Activated naive CD4-positive, alpha-beta T cell treated with anti-CD3 and anti-CD28 coated beads for 36 hours (primary cell): Measurements from ENCODE around the gene CDK2AP2. TPM values are rescaled to one million over a fixed set of nuclear protein-coding genes. Genes with fewer than 3 reads are reported as not detected.
"Not testable (repeated sequence)": the region's sequence is repeated elsewhere in the genome, so short reads cannot be mapped to it uniquely, and the experiment has no call there.

Experiments
- CTCF ChIA-PET: fragments of 350-600 bp; sonication (Branson Sonifier 250); formaldehyde crosslinking; loops from one replicate; lab custom pipeline; 2021; ENCODE audit warnings: antibody characterized with exemption; lab: Charles Lee
- DNase-seq: peaks from one replicate; pipeline ENCODE4 v3.0.0-alpha.2; 2020
- H3K27ac Mint-ChIP-seq: one replicate; pipeline ENCODE4 v1.8.0; 2021; ENCODE audit warnings: mild to moderate bottlenecking, mixed read lengths
- H3K27me3 Mint-ChIP-seq: one replicate; pipeline ENCODE4 v1.8.0; 2021; ENCODE audit warnings: low read depth, mixed read lengths
- H3K36me3 Mint-ChIP-seq: one replicate; pipeline ENCODE4 v1.8.0; 2021; ENCODE audit warnings: low read depth, mixed read lengths
- H3K4me1 Mint-ChIP-seq: one replicate; pipeline ENCODE4 v1.8.0; 2021; ENCODE audit warnings: low read depth, mixed read lengths
- H3K4me3 Mint-ChIP-seq: one replicate; pipeline ENCODE4 v1.8.0; 2021; ENCODE audit warnings: mild to moderate bottlenecking, moderate library complexity, mixed read lengths
- H3K9me3 Mint-ChIP-seq: one replicate; pipeline ENCODE4 v1.8.0; 2021; ENCODE audit warnings: mixed read lengths
- intact Hi-C: fragments of 100-400 bp; cut with micrococcal nuclease; formaldehyde crosslinking; loops from one replicate; pipeline ENCODE4 v1.15.1; 2023
- total RNA-seq, 2 experiments: library from RNA; stranded (reverse); gene quantifications; one replicate each; pipeline ENCODE4 v1.2.3, GENCODE V29; 2021

CDK2AP2 gene
- total RNA-seq, 2 experiments from 2014 or later, result 53.7 to 55.1 TPM

- H3K36me3 Mint-ChIP-seq, DNase-seq, H3K4me1 Mint-ChIP-seq, H3K4me3 Mint-ChIP-seq, intact Hi-C loops, CTCF ChIA-PET, H3K9me3 Mint-ChIP-seq, H3K27ac Mint-ChIP-seq, H3K27me3 Mint-ChIP-seq: not testable (repeated sequence)
Measured at GRCh38 chr11:67477344-67478050, 30.5 kb downstream of the CDK2AP2 start.

- H3K36me3 Mint-ChIP-seq, CTCF ChIA-PET, intact Hi-C loops, H3K9me3 Mint-ChIP-seq, H3K4me1 Mint-ChIP-seq, DNase-seq, H3K27me3 Mint-ChIP-seq, H3K27ac Mint-ChIP-seq, H3K4me3 Mint-ChIP-seq: not testable (repeated sequence)
Measured at GRCh38 chr11:67476692-67477091, 31.3 kb downstream of the CDK2AP2 start.

GRCh38 chr11:67472882-67473281 lies 35.1 kb downstream of the CDK2AP2 start:
- no peak overlapping the region for H3K27ac Mint-ChIP-seq
- H3K27me3 Mint-ChIP-seq, result no peaks in the 10 kb centered on the region
- no peak for DNase-seq
- CTCF ChIA-PET, result no interaction called here
- H3K4me3 Mint-ChIP-seq, result no peak overlapping the region
- H3K9me3 Mint-ChIP-seq, result no peaks in the 10 kb centered on the region
- H3K36me3 Mint-ChIP-seq, result no peaks in the 10 kb centered on the region
- intact Hi-C loops, result no loop called here
- H3K4me1 Mint-ChIP-seq, result peaks cover 11% of the 10 kb centered on the region

- Mint-ChIP-seq H3K4me3 (peak overlapping the region; percentile 75), H3K27me3 (no peaks in the 10 kb centered on the region), H3K4me1 (peaks cover 28% of the 10 kb centered on the region), H3K9me3 (no peaks in the 10 kb centered on the region), H3K36me3 (peaks cover 2% of the 10 kb centered on the region), H3K27ac (peak overlapping the region; percentile 86)
- CTCF ChIA-PET, result interaction anchor here (0.9 to 1.8 kb wide), 2 partner anchors 14 to 66 kb away, joined by 3 to 6 read pairs; no protein-coding TSS in a partner anchor
- intact Hi-C loops, result no loop called here
- no peak for DNase-seq
Measured at GRCh38 chr11:67470337-67471002, 37.5 kb downstream of the CDK2AP2 start.

- Mint-ChIP-seq H3K27me3 (no peaks in the 10 kb centered on the region), H3K4me3 (peak overlapping the region; percentile 75), H3K9me3 (no peaks in the 10 kb centered on the region), H3K27ac (peak overlapping the region; percentile 86), H3K4me1 (peaks cover 32% of the 10 kb centered on the region), H3K36me3 (peaks cover 5% of the 10 kb centered on the region)
- no peak for DNase-seq
- intact Hi-C loops, result loop anchor here (1.0 to 2.0 kb wide), 8 partner anchors 14 to 78 kb away; partner anchors contain the start of genes AIP, RAD9A and RPS6KB2
- CTCF ChIA-PET, result interaction anchor here (0.7 to 2.1 kb wide), 4 partner anchors 36 to 113 kb away, joined by 3 to 6 read pairs (median 4); partner anchors contain the start of genes PITPNM1 and RAD9A
Measured at GRCh38 chr11:67469508-67469811, 38.5 kb downstream of the CDK2AP2 start.

- intact Hi-C loops, result loop anchor here (1.0 to 2.0 kb wide), 8 partner anchors 14 to 78 kb away; partner anchors contain the start of genes AIP, RAD9A and RPS6KB2
- Mint-ChIP-seq H3K36me3 (peaks cover 5% of the 10 kb centered on the region), H3K9me3 (no peaks in the 10 kb centered on the region)
Measured at GRCh38 chr11:67468759-67469507, 39.0 kb downstream of the CDK2AP2 start, which contains the start of gene TMEM134. Gene TMEM134 (minus strand): TSS chr11:67469251. CDS start chr11:67469192, 59 bp downstream.

GRCh38 chr11:67468456-67468758 lies 39.6 kb downstream of the CDK2AP2 start:
- Mint-ChIP-seq H3K9me3 (no peaks in the 10 kb centered on the region), H3K27me3 (no peaks in the 10 kb centered on the region)
- DNase-seq, result peak; percentile 45

More at GRCh38 chr11:67468759-67469507, 39.0 kb downstream of the CDK2AP2 start, which contains the start of gene TMEM134:
- DNase-seq, result peak; percentile 92
- peaks cover 33% of the 10 kb centered on the region for H3K4me1 Mint-ChIP-seq
- CTCF ChIA-PET, result interaction anchor here (0.7 to 3.9 kb wide), 12 partner anchors 12 to 112 kb away, joined by 3 to 20 read pairs (median 4); partner anchors contain the start of genes AIP, CDK2AP2, PITPNM1 and PTPRCAP
- no peaks in the 10 kb centered on the region for H3K27me3 Mint-ChIP-seq
- H3K4me3 Mint-ChIP-seq, result peak within 1 kb of the TSS; percentile 80
- H3K27ac Mint-ChIP-seq, result peak within 1 kb of the TSS; percentile 86

GRCh38 chr11:67468056-67468455 lies 39.9 kb downstream of the CDK2AP2 start:
- Mint-ChIP-seq H3K36me3 (peaks cover 5% of the 10 kb centered on the region), H3K4me1 (peaks cover 33% of the 10 kb centered on the region), H3K27ac (peak overlapping the region; percentile 83), H3K27me3 (no peaks in the 10 kb centered on the region), H3K9me3 (no peaks in the 10 kb centered on the region), H3K4me3 (peak overlapping the region; percentile 80)
- CTCF ChIA-PET, result interaction anchor here (0.8 to 3.9 kb wide), 11 partner anchors 13 to 111 kb away, joined by 3 to 20 read pairs (median 5); partner anchors contain the start of genes AIP, CDK2AP2, PITPNM1 and PTPRCAP
- intact Hi-C loops, result loop anchor here (2.0 kb wide), 3 partner anchors 21 to 39 kb away; partner anchors contain the start of gene RPS6KB2
- DNase-seq, result peak; percentile 54

More at GRCh38 chr11:67468456-67468758, 39.6 kb downstream of the CDK2AP2 start:
- intact Hi-C loops, result loop anchor here (2.0 kb wide), 3 partner anchors 22 to 40 kb away; partner anchors contain the start of gene RPS6KB2
- CTCF ChIA-PET, result interaction anchor here (0.8 to 3.9 kb wide), 11 partner anchors 13 to 112 kb away, joined by 3 to 20 read pairs (median 5); partner anchors contain the start of genes AIP, CDK2AP2, PITPNM1 and PTPRCAP
- peaks cover 5% of the 10 kb centered on the region for H3K36me3 Mint-ChIP-seq
- peak overlapping the region; percentile 83 for H3K27ac Mint-ChIP-seq
- H3K4me3 Mint-ChIP-seq, result peak overlapping the region; percentile 80
- peaks cover 33% of the 10 kb centered on the region for H3K4me1 Mint-ChIP-seq

GRCh38 chr11:67466962-67467771 lies 40.8 kb downstream of the CDK2AP2 start:
- Mint-ChIP-seq H3K27ac (peak overlapping the region; percentile 83), H3K4me3 (peak overlapping the region; percentile 80), H3K9me3 (no peaks in the 10 kb centered on the region), H3K4me1 (peaks cover 33% of the 10 kb centered on the region), H3K36me3 (peaks cover 5% of the 10 kb centered on the region), H3K27me3 (no peaks in the 10 kb centered on the region)
- DNase-seq, result no peak
- intact Hi-C loops, result no loop called here
- CTCF ChIA-PET, result interaction anchor here (1.3 to 3.9 kb wide), 5 partner anchors 19 to 85 kb away, joined by 4 to 20 read pairs (median 6); partner anchors contain the start of genes PITPNM1, PTPRCAP and TBC1D10C

- CTCF ChIA-PET, result interaction anchor here (0.6 to 3.9 kb wide), 3 partner anchors 27 to 213 kb away, joined by 3 to 20 read pairs (median 4); partner anchors contain the start of gene PTPRCAP
- DNase-seq, result no peak
- Mint-ChIP-seq H3K4me1 (peaks cover 33% of the 10 kb centered on the region), H3K27me3 (no peaks in the 10 kb centered on the region), H3K4me3 (no peak overlapping the region), H3K36me3 (peaks cover 5% of the 10 kb centered on the region), H3K27ac (peak overlapping the region; percentile 83), H3K9me3 (no peaks in the 10 kb centered on the region)
- intact Hi-C loops, result no loop called here
Measured at GRCh38 chr11:67466367-67466766, 41.6 kb downstream of the CDK2AP2 start.

GRCh38 chr11:67465530-67465929 lies 42.4 kb downstream of the CDK2AP2 start:
- peak overlapping the region; percentile 81 for H3K4me3 Mint-ChIP-seq
- CTCF ChIA-PET, result interaction anchor here (0.6 to 3.9 kb wide), 3 partner anchors 28 to 213 kb away, joined by 3 to 20 read pairs (median 4); partner anchors contain the start of gene PTPRCAP
- H3K36me3 Mint-ChIP-seq, intact Hi-C loops, H3K9me3 Mint-ChIP-seq, H3K27me3 Mint-ChIP-seq: not testable (repeated sequence)
- peak overlapping the region; percentile 90 for H3K27ac Mint-ChIP-seq
- H3K4me1 Mint-ChIP-seq, result peaks cover 33% of the 10 kb centered on the region
- peak; percentile 36 for DNase-seq
